OCI-LY7 (cell line): ENCODE measurements around the gene KRTAP21-1. TPM values are rescaled to one million over a fixed set of nuclear protein-coding genes. Genes with fewer than 3 reads are reported as not detected.

Experiments
- BruUV-seq: library from RNA; stranded (reverse); fragments of 400-500 nt; replicated peaks from 2 replicates; lab custom pipeline; 2021; lab: Mats Ljungman, UMichigan
- CTCF ChIA-PET: fragments of 300-600 bp; sonication (Branson Sonifier 250); formaldehyde crosslinking; loops from one replicate; lab custom pipeline; 2022; ENCODE audit warnings: antibody characterized with exemption; ENCODE audit not compliant: unreplicated experiment; lab: Charles Lee
- POLR2A ChIA-PET: fragments of 300-600 bp; sonication (Branson Sonifier 250); formaldehyde crosslinking; loops from one replicate; lab custom pipeline; 2022; ENCODE audit warnings: antibody characterized with exemption; lab: Charles Lee
- DNase-seq: peaks from one replicate; pipeline ENCODE4 v3.0.0-alpha.2; 2015; ENCODE audit warnings: low spot score
- H2AFZ ChIP-seq: fragments of 200-600 bp; sonication (generic), shearing (Covaris generic); 2 replicates; pipeline ENCODE4 v1.6.1; 2014; ENCODE audit warnings: mild to moderate bottlenecking, antibody characterized with exemption, low read length, moderate library complexity
- H3K27ac ChIP-seq: fragments of 200-600 bp; sonication (generic); 2 replicates; pipeline ENCODE4 v1.5.1; 2014; ENCODE audit warnings: mixed run types, low read depth, mild to moderate bottlenecking, moderate library complexity, low read length, inconsistent platforms; ENCODE audit not compliant: poor library complexity, severe bottlenecking
- H3K36me3 ChIP-seq: fragments of 200-600 bp; sonication (generic); 2 replicates; pipeline ENCODE4 v1.6.1; 2014; ENCODE audit warnings: mild to moderate bottlenecking, antibody characterized with exemption, low read length, moderate library complexity, mixed read lengths; ENCODE audit not compliant: insufficient read depth
- H3K4me1 ChIP-seq: fragments of 200-600 bp; sonication (generic); 2 replicates; pipeline ENCODE4 v1.5.1; 2014; ENCODE audit warnings: mild to moderate bottlenecking, low read length; ENCODE audit not compliant: insufficient read depth, poor library complexity, severe bottlenecking
- H3K4me2 ChIP-seq: fragments of 200-600 bp; sonication (generic); 2 replicates; pipeline ENCODE4 v1.6.1; 2014; ENCODE audit warnings: mild to moderate bottlenecking, low read length
- H3K4me3 ChIP-seq: fragments of 200-600 bp; sonication (generic); 2 replicates; pipeline ENCODE4 v1.5.1; 2014; ENCODE audit warnings: mild to moderate bottlenecking, low read depth, low read length; ENCODE audit not compliant: poor library complexity, severe bottlenecking
- H3K79me2 ChIP-seq: fragments of 200-600 bp; sonication (generic); 2 replicates; pipeline ENCODE4 v1.6.1; 2016; ENCODE audit warnings: low read depth, mild to moderate bottlenecking, low read length, moderate library complexity, mixed read lengths; ENCODE audit not compliant: insufficient read depth
- H3K9me2 ChIP-seq: fragments of 200-600 bp; sonication (generic); 2 replicates; pipeline ENCODE4 v1.6.1; 2016; ENCODE audit warnings: mild to moderate bottlenecking, low read length, mixed read lengths; ENCODE audit not compliant: insufficient read depth
- H3K9me3 ChIP-seq: fragments of 200-600 bp; sonication (generic); 2 replicates; pipeline ENCODE4 v1.6.1; 2014; ENCODE audit warnings: mild to moderate bottlenecking, mixed run types, low read length, mixed read lengths
- H4K20me1 ChIP-seq: fragments of 200-600 bp; sonication (generic); 2 replicates; pipeline ENCODE4 v1.6.1; 2014; ENCODE audit warnings: mild to moderate bottlenecking, antibody characterized with exemption, low read length, moderate library complexity, mixed read lengths; ENCODE audit not compliant: insufficient read depth
- CTCF ChIP-seq: fragments of 200-600 bp; sonication (generic); conservative IDR thresholded peaks from 2 replicates; pipeline ENCODE4 v1.5.1; 2014; ENCODE audit warnings: mild to moderate bottlenecking, antibody characterized with exemption, low read length, moderate library complexity, mixed read lengths
- EZH2phosphoT487 ChIP-seq: fragments of 200-600 bp; sonication (generic); IDR thresholded peaks from 2 replicates; pipeline ENCODE4 v1.6.1; 2018; ENCODE audit warnings: low read depth, borderline replicate concordance, mild to moderate bottlenecking, mixed run types, antibody characterized with exemption, low read length, moderate library complexity, mixed read lengths
- intact Hi-C: fragments of 100-400 bp; cut with micrococcal nuclease; formaldehyde crosslinking; loops from one replicate; pipeline ENCODE4 v1.10.0; 2022; ENCODE audit not compliant: unreplicated experiment
- total RNA-seq, 2 experiments: library from RNA; depleted of rRNA in 1 of 2; stranded (reverse); fragments of >200 nt in 1 of 2; shearing (Covaris generic) in 1 of 2; gene quantifications; 2 replicates each; pipeline ENCODE4 v1.2.3, GENCODE V29; 2014 to 2022

The KRTAP21-1 gene
- total RNA-seq, 2 experiments from 2014 or later, result not detected

GRCh38 chr21:30718239-30718909 is 36.9 kb downstream of the KRTAP21-1 start, which contains the start of gene KRTAP21-3:
TSS of gene KRTAP21-3 (minus strand) at chr21:30718777. CDS start at chr21:30718759, 18 bp downstream.
- Histone ChIP-seq H3K4me3 (no peak within 1 kb of the TSS), H3K9me3 (no peaks in the 10 kb centered on the region; the same call in 1 of the 2 replicates), H4K20me1 (no peaks in the 10 kb centered on the region), H3K36me3 (no peaks in the 10 kb centered on the region), H3K79me2 (no peaks in the 10 kb centered on the region), H3K9me2 (no peaks in the 10 kb centered on the region), H3K27ac (no peak within 1 kb of the TSS), H3K4me2 (no peak within 1 kb of the TSS), H2AFZ (no peak within 1 kb of the TSS), H3K4me1 (no peaks in the 10 kb centered on the region)
- intact Hi-C loops, result no loop called here
- CTCF ChIA-PET, result no interaction called here
- no peak for DNase-seq
- POLR2A ChIA-PET, result no interaction called here
- no peak for TF ChIP-seq EZH2phosphoT487
- TF ChIP-seq CTCF, result no peak
- BruUV-seq, result no TSS peak

- H3K4me2 ChIP-seq, result no peak overlapping the region
- no peak overlapping the region for H3K4me3 ChIP-seq
- no TSS peak for BruUV-seq
- ChIA-PET POLR2A (no interaction called here), CTCF (no interaction called here)
- no peak for DNase-seq
- H3K9me3 ChIP-seq, result 0 out of 2 replicates have a peak, but pooled peaks cover 4% of the 10 kb centered on the region
- H3K36me3 ChIP-seq, result no peaks in the 10 kb centered on the region
- H3K27ac ChIP-seq, result no peak overlapping the region
- no peak overlapping the region for H2AFZ ChIP-seq
- H4K20me1 ChIP-seq, result no peaks in the 10 kb centered on the region
- no peaks in the 10 kb centered on the region for H3K79me2 ChIP-seq
- H3K4me1 ChIP-seq, result no peaks in the 10 kb centered on the region
- no peak for TF ChIP-seq EZH2phosphoT487
- no peak for TF ChIP-seq CTCF
- H3K9me2 ChIP-seq, result no peaks in the 10 kb centered on the region
- intact Hi-C loops, result no loop called here
These were observed 38.1 kb downstream of the KRTAP21-1 start for GRCh38 chr21:30717105-30717504.

GRCh38 chr21:30714946-30715345 is 40.3 kb downstream of the KRTAP21-1 start:
- Histone ChIP-seq H3K79me2 (no peaks in the 10 kb centered on the region), H4K20me1 (no peaks in the 10 kb centered on the region), H2AFZ (no peak overlapping the region), H3K4me3 (no peak overlapping the region), H3K9me2 (no peaks in the 10 kb centered on the region), H3K9me3 (0 out of 2 replicates have a peak, but pooled peaks cover 7% of the 10 kb centered on the region), H3K4me2 (no peak overlapping the region), H3K36me3 (no peaks in the 10 kb centered on the region), H3K27ac (no peak overlapping the region), H3K4me1 (no peaks in the 10 kb centered on the region)
- CTCF ChIA-PET, result no interaction called here
- no peak for DNase-seq
- BruUV-seq, result no TSS peak
- intact Hi-C loops, result no loop called here
- POLR2A ChIA-PET, result no interaction called here
- TF ChIP-seq EZH2phosphoT487 (no peak), CTCF (no peak)
